Activated CD4-positive, alpha-beta T cell treated with anti-CD3 and anti-CD28 coated beads for 36 hours (primary cell): Measurements from ENCODE around the gene TFAP2A. TPM values are rescaled to one million over a fixed set of nuclear protein-coding genes. Genes with fewer than 3 reads are reported as not detected.
A peak's percentile ranks its signal among the peaks of the same experiment; 100 is the strongest.

Source experiments
- ATAC-seq: fragments of 200-7000 bp; cut with Tn5 transposase; one replicate; pipeline ENCODE4 v1.10.0; 2021; ENCODE audit warnings: mild to moderate bottlenecking, moderate library complexity
- CTCF ChIA-PET: fragments of 350-600 bp; sonication (Branson Sonifier 250); formaldehyde crosslinking; loops from one replicate; lab custom pipeline; 2021; ENCODE audit warnings: antibody characterized with exemption; lab: Charles Lee
- POLR2A ChIA-PET: fragments of 350-600 bp; sonication (Branson Sonifier 250); formaldehyde crosslinking; loops from one replicate; lab custom pipeline; 2021; ENCODE audit warnings: antibody characterized with exemption, inconsistent platforms; lab: Charles Lee
- DNase-seq: peaks from one replicate; pipeline ENCODE4 v3.0.0-alpha.2; 2020
- H3K27ac Mint-ChIP-seq: one replicate; pipeline ENCODE4 v1.8.0; 2021; ENCODE audit warnings: mixed read lengths
- H3K27me3 Mint-ChIP-seq: one replicate; pipeline ENCODE4 v1.8.0; 2021; ENCODE audit warnings: mixed read lengths
- H3K36me3 Mint-ChIP-seq: one replicate; pipeline ENCODE4 v1.8.0; 2021; ENCODE audit warnings: low read depth, mixed read lengths
- H3K4me1 Mint-ChIP-seq: one replicate; pipeline ENCODE4 v1.8.0; 2021; ENCODE audit warnings: mixed read lengths
- H3K4me3 Mint-ChIP-seq: one replicate; pipeline ENCODE4 v1.8.0; 2021; ENCODE audit warnings: mild to moderate bottlenecking, moderate library complexity, mixed read lengths
- H3K9me3 Mint-ChIP-seq: one replicate; pipeline ENCODE4 v1.8.0; 2021; ENCODE audit warnings: low read depth, mixed read lengths
- intact Hi-C, 2 experiments: fragments of 100-400 bp; cut with DNase I in 1 of 2; cut with micrococcal nuclease in 1 of 2; formaldehyde crosslinking; loops; one replicate each; pipeline versions ENCODE4 v1.14.2 to v1.15.1; 2022 to 2024; cut with DNase I, micrococcal nuclease
- total RNA-seq, 2 experiments: library from RNA; stranded (reverse); gene quantifications; one replicate each; pipeline ENCODE4 v1.2.3, GENCODE V29; 2021

The TFAP2A gene
- total RNA-seq, 2 experiments from 2014 or later = 0.23 to 0.26 TPM

DNA sequence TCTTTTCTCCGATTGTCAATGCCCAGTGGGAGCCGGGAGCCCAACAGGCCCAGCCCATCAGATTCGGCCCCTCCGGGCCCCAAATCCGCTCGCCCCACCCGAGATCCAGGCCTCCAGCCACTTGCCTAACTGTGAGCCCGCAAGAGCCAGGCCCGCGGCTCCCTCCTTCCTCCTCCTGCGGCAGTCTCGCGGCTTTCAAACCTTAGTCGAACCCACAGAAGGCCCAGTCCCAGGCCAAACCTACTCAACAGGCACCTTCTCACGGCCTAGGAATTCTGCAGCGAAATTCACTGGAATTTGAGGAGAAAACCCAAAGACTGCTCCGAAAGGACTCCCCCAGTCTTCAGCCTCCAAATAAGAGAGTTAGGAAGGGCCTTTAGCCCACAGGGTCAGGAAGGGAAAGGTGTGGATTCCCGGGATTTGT, 2.8 kb upstream of the TFAP2A start:
- intact Hi-C loops = loop anchor here (2.0 to 10.0 kb wide), 3 partner anchors 35 to 1597 kb away; partner anchors contain the start of gene HIVEP1 (in 1 of the 2)
- no peak for ATAC-seq
- Mint-ChIP-seq H3K9me3 (no peaks in the 10 kb centered on the region), H3K4me1 (peaks cover 29% of the 10 kb centered on the region), H3K27me3 (peaks cover 87% of the 10 kb centered on the region), H3K4me3 (no peak overlapping the region), H3K36me3 (peaks cover 6% of the 10 kb centered on the region), H3K27ac (no peak overlapping the region)
- no peak for DNase-seq
- CTCF ChIA-PET = interaction anchor here (0.5 kb wide), 1 partner anchor 18 kb away, joined by 3 read pairs; no protein-coding TSS in a partner anchor
- POLR2A ChIA-PET = no interaction called here

DNA sequence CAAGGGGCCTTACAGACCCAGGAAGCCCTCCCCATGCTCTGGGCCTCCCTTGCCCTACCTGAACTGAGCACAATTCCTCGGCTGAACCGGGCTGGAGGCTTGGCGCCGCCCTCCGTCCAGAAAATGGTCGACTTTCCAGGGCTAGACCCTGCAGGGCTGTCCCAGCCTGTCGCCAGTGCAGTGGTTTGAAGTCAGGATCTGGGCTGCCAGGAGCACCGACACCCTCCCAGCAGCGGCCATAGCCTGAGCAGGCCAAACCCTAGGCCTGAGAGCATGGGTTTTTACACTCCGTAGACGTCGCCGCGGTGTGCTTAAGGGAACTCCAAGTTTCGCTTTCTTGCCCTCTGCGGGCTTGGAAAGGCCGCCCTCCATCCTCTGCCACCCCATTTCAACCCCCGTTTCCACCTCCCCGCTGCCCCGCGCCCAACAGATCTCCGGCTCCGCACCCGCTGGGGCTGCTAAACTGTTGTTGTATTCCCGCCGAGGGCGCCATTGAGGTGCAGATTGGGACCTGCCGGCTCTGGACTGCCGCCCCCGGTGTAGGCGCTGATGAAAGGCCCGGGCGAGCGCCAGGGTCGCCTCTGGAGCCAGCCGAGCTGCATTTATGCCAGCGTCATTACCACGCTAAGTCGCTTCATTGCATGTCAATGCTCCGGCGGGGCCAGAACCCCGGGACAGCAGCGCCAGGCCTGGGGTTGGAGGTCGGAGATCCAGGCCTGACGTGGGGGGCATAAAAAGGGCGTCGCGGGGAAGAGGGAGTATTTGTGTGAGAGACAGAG, 2.2 kb upstream of the TFAP2A start:
- H3K27ac Mint-ChIP-seq = no peak overlapping the region
- peaks cover 84% of the 10 kb centered on the region for H3K27me3 Mint-ChIP-seq
- no peak for DNase-seq
- peak overlapping the region; percentile 2 for H3K4me3 Mint-ChIP-seq
- H3K4me1 Mint-ChIP-seq = peaks cover 31% of the 10 kb centered on the region
- intact Hi-C loops = loop anchor here (1.0 to 10.0 kb wide), 4 partner anchors 26 to 1598 kb away; partner anchors contain the start of gene HIVEP1 (in 1 of the 2)
- peaks cover 6% of the 10 kb centered on the region for H3K36me3 Mint-ChIP-seq
- ChIA-PET CTCF (interaction anchor here (0.8 kb wide), 1 partner anchor 1068 kb away, joined by 3 read pairs; no protein-coding TSS in a partner anchor), POLR2A (no interaction called here)
- no peak for ATAC-seq
- H3K9me3 Mint-ChIP-seq = no peaks in the 10 kb centered on the region

GRCh38 chr6:10416516-10416862, 1.6 kb upstream of the TFAP2A start:
- Mint-ChIP-seq H3K4me3 (no peak overlapping the region), H3K4me1 (peaks cover 37% of the 10 kb centered on the region), H3K27me3 (peaks cover 84% of the 10 kb centered on the region), H3K36me3 (peaks cover 6% of the 10 kb centered on the region), H3K27ac (no peak overlapping the region), H3K9me3 (no peaks in the 10 kb centered on the region)
- POLR2A ChIA-PET = no interaction called here
- CTCF ChIA-PET = interaction anchor here (0.8 kb wide), 1 partner anchor 1068 kb away, joined by 3 read pairs; no protein-coding TSS in a partner anchor
- intact Hi-C loops = loop anchor here (1.0 to 10.0 kb wide), 4 partner anchors 25 to 1598 kb away; partner anchors contain the start of gene HIVEP1 (in 1 of the 2)
- no peak for DNase-seq
- ATAC-seq = no peak

GRCh38 chr6:10415617-10416480, 975 bp upstream of the TFAP2A start:
- intact Hi-C loops = loop anchor here (1.0 to 10.0 kb wide), 4 partner anchors 25 to 1599 kb away; partner anchors contain the start of gene HIVEP1 (in 1 of the 2)
- Mint-ChIP-seq H3K36me3 (peaks cover 9% of the 10 kb centered on the region), H3K4me3 (no peak overlapping the region), H3K27ac (no peak overlapping the region), H3K27me3 (peaks cover 84% of the 10 kb centered on the region), H3K9me3 (no peaks in the 10 kb centered on the region), H3K4me1 (peaks cover 41% of the 10 kb centered on the region)
- ATAC-seq (no peak), DNase-seq (no peak)
- POLR2A ChIA-PET = no interaction called here
- CTCF ChIA-PET = interaction anchor here (0.8 to 1.2 kb wide), 2 partner anchors 13 to 1067 kb away, joined by 3 to 4 read pairs; no protein-coding TSS in a partner anchor

GRCh38 chr6:10413850-10414738, 780 bp downstream of the TFAP2A start:
- intact Hi-C loops = loop anchor here in 1 of 2 experiments (5.0 to 10.0 kb wide), 2 partner anchors 473 to 1601 kb away; partner anchors contain the start of genes HIVEP1 and SYCP2L

DNA sequence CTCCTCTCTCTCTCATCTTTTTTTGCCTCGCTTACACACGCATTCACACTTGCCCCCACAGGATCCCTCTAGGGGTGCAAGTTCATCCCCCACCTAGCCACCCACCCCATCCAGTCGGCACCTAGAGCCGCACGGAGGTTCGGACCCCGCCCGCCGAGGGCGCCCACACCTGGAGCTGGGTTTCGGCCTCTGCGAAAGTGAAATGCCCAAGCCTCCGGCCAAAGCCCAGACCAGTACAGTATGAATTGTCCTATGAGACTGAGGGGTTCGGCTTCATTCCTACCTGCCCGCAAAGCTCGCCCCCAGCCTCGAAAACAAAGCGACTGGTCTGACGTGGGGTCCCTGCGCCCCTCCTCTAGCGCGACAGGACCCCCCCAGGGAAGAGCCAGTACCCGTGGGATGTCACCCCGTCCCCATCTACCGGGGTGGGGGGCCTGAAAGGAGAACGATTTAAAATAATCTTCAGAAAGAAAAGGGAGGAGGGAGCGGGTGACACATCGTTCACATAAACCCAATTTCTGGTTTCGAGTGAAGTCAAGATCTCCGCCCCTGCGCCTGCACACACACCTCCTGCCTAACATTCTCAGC, 1.5 kb downstream of the TFAP2A start:
- DNase-seq (peak; percentile 60), ATAC-seq (peak; percentile 51)
- H3K27ac Mint-ChIP-seq = peak overlapping the region; percentile 38
- ChIA-PET CTCF (interaction anchor here (0.7 to 1.9 kb wide), 3 partner anchors 9 to 17 kb away, joined by 3 to 4 read pairs (median 3); no protein-coding TSS in a partner anchor), POLR2A (no interaction called here)
- H3K4me1 Mint-ChIP-seq = peaks cover 40% of the 10 kb centered on the region
- peaks cover 87% of the 10 kb centered on the region for H3K27me3 Mint-ChIP-seq
- peaks cover 21% of the 10 kb centered on the region for H3K36me3 Mint-ChIP-seq
- H3K4me3 Mint-ChIP-seq = peak overlapping the region; percentile 80
- peaks cover 11% of the 10 kb centered on the region for H3K9me3 Mint-ChIP-seq
- intact Hi-C loops = loop anchor here in 1 of 2 experiments (5.0 to 10.0 kb wide), 2 partner anchors 474 to 1601 kb away; partner anchors contain the start of genes HIVEP1 and SYCP2L

More at GRCh38 chr6:10413850-10414738, 780 bp downstream of the TFAP2A start:
- ATAC-seq (peak; percentile 2), DNase-seq (no peak)
- CTCF ChIA-PET = interaction anchor here (0.8 to 1.9 kb wide), 4 partner anchors 10 to 14 kb away, joined by 3 to 5 read pairs (median 4); no protein-coding TSS in a partner anchor
- no peak overlapping the region for H3K27ac Mint-ChIP-seq
- H3K27me3 Mint-ChIP-seq = peaks cover 87% of the 10 kb centered on the region
- H3K4me3 Mint-ChIP-seq = peak overlapping the region; percentile 80
- peaks cover 11% of the 10 kb centered on the region for H3K9me3 Mint-ChIP-seq
- POLR2A ChIA-PET = interaction anchor here (0.6 kb wide), 1 partner anchor 64 kb away, joined by 3 read pairs; no protein-coding TSS in a partner anchor
- peaks cover 21% of the 10 kb centered on the region for H3K36me3 Mint-ChIP-seq
- H3K4me1 Mint-ChIP-seq = peaks cover 40% of the 10 kb centered on the region

GRCh38 chr6:10412461-10413261, 2.2 kb downstream of the TFAP2A start:
- intact Hi-C loops = loop anchor here in 1 of 2 experiments (1.0 to 10.0 kb wide), 3 partner anchors 8 to 1602 kb away; partner anchors contain the start of genes HIVEP1 and SYCP2L
- CTCF ChIA-PET = interaction anchor here (0.7 to 1.9 kb wide), 3 partner anchors 8 to 17 kb away, joined by 3 to 4 read pairs (median 4); no protein-coding TSS in a partner anchor
- H3K4me1 Mint-ChIP-seq = peaks cover 40% of the 10 kb centered on the region
- POLR2A ChIA-PET = interaction anchor here (1.0 kb wide), 1 partner anchor 24 kb away, joined by 3 read pairs; no protein-coding TSS in a partner anchor
- peaks cover 13% of the 10 kb centered on the region for H3K9me3 Mint-ChIP-seq
- no peak for DNase-seq
- peaks cover 21% of the 10 kb centered on the region for H3K36me3 Mint-ChIP-seq
- H3K27me3 Mint-ChIP-seq = peaks cover 85% of the 10 kb centered on the region
- H3K27ac Mint-ChIP-seq = no peak overlapping the region
- ATAC-seq = peak; percentile 58
- H3K4me3 Mint-ChIP-seq = peak overlapping the region; percentile 80

GRCh38 chr6:10411971-10412460, 2.9 kb downstream of the TFAP2A start:
- ATAC-seq = peak; percentile 78
- intact Hi-C loops = loop anchor here in 1 of 2 experiments (1.0 to 10.0 kb wide), 3 partner anchors 8 to 1603 kb away; partner anchors contain the start of genes HIVEP1 and SYCP2L

More at GRCh38 chr6:10411971-10412460, 2.9 kb downstream of the TFAP2A start:
- Mint-ChIP-seq H3K9me3 (peaks cover 13% of the 10 kb centered on the region), H3K36me3 (peaks cover 21% of the 10 kb centered on the region), H3K4me1 (peaks cover 37% of the 10 kb centered on the region), H3K4me3 (peak overlapping the region; percentile 80), H3K27me3 (peaks cover 85% of the 10 kb centered on the region), H3K27ac (peak overlapping the region; percentile 85)
- DNase-seq = peak; percentile 63
- POLR2A ChIA-PET = interaction anchor here (1.0 kb wide), 1 partner anchor 23 kb away, joined by 3 read pairs; no protein-coding TSS in a partner anchor
- CTCF ChIA-PET = interaction anchor here (0.9 kb wide), 1 partner anchor 17 kb away, joined by 4 read pairs; no protein-coding TSS in a partner anchor
